ENCODE data around the gene GLI1.
"Not testable (repeated sequence)": the region's sequence is repeated elsewhere in the genome, so short reads cannot be mapped to it uniquely, and the experiment has no call there.

The GLI1 gene

GRCh38 chr12:57491393-57492280 is 32.1 kb downstream of the GLI1 start:
- TF ChIP-seq CTCF (IDR thresholded peaks at IDR 0.05; ENCODE audit: insufficient read depth, missing control alignments), result peak; percentile 14
- FAIRE-seq, result no peak
- no peak for DNase-seq (ENCODE audit: insufficient read length, low spot score)

- FAIRE-seq; DNase-seq (ENCODE audit: insufficient read length, low spot score): not testable (repeated sequence)
Observed at GRCh38 chr12:57495051-57495701, 35.6 kb downstream of the GLI1 start.

GRCh38 chr12:57496822-57497221 is 37.2 kb downstream of the GLI1 start:
- no peak for DNase-seq (ENCODE audit: insufficient read length, low spot score)
- FAIRE-seq, result no peak
- TF ChIP-seq CTCF (IDR thresholded peaks at IDR 0.05; ENCODE audit: insufficient read depth, missing control alignments), result no peak

- no peak for FAIRE-seq
- DNase-seq (ENCODE audit: insufficient read length, low spot score), result no peak
- no peak for TF ChIP-seq CTCF (IDR thresholded peaks at IDR 0.05; ENCODE audit: insufficient read depth, missing control alignments)
Observed at GRCh38 chr12:57497223-57498131, 37.9 kb downstream of the GLI1 start.

GRCh38 chr12:57498132-57498502 is 38.5 kb downstream of the GLI1 start:
- no peak for TF ChIP-seq CTCF (IDR thresholded peaks at IDR 0.05; ENCODE audit: insufficient read depth, missing control alignments)
- FAIRE-seq, result no peak

GRCh38 chr12:57498571-57498970 is 39.0 kb downstream of the GLI1 start:
- TF ChIP-seq CTCF (IDR thresholded peaks at IDR 0.05; ENCODE audit: insufficient read depth, missing control alignments), result no peak
- DNase-seq (ENCODE audit: insufficient read length, low spot score) (no peak), FAIRE-seq (no peak)

More at GRCh38 chr12:57498132-57498502, 38.5 kb downstream of the GLI1 start:
- no peak for DNase-seq (ENCODE audit: insufficient read length, low spot score)

- FAIRE-seq (no peak), DNase-seq (ENCODE audit: insufficient read length, low spot score) (no peak)
- no peak for TF ChIP-seq CTCF (IDR thresholded peaks at IDR 0.05; ENCODE audit: insufficient read depth, missing control alignments)
Observed at GRCh38 chr12:57500213-57500612, 40.6 kb downstream of the GLI1 start.

GRCh38 chr12:57502311-57502969 is 42.9 kb downstream of the GLI1 start:
- DNase-seq (ENCODE audit: insufficient read length, low spot score); FAIRE-seq: not testable (repeated sequence)

- not testable (repeated sequence) for FAIRE-seq; DNase-seq (ENCODE audit: insufficient read length, low spot score)
Observed at GRCh38 chr12:57506541-57506940, 47.0 kb downstream of the GLI1 start.

GRCh38 chr12:57507796-57508195 is 48.2 kb downstream of the GLI1 start:
- FAIRE-seq; DNase-seq (ENCODE audit: insufficient read length, low spot score): not testable (repeated sequence)
